Fibroblast of lung (primary cell): ENCODE data around the gene GPR139.

Source experiments
- CTCF ChIP-seq, 2 donors: IDR thresholded peaks in 1 of 2; conservative IDR thresholded peaks in 1 of 2; 1 replicate in 1 of 2; 2 replicates in 1 of 2; pipeline ENCODE4 v1.5.1; 2011 to 2012; ENCODE audit warnings: low read length in 2 of 2, control low read depth in 1 of 2, inconsistent platforms in 1 of 2, low read depth in 1 of 2, mild to moderate bottlenecking in 1 of 2
- EZH2 ChIP-seq: IDR thresholded peaks from 2 replicates; pipeline ENCODE4 v1.5.1; 2012; ENCODE audit warnings: low read length, control low read depth, mild to moderate bottlenecking; ENCODE audit errors: missing control alignments

- TF ChIP-seq CTCF (conservative IDR thresholded peaks at IDR 0.05 in 1 of 2, IDR thresholded peaks at IDR 0.05 in 1 of 2; ENCODE audit: low read depth in 1 of 2, low read length in 2 of 2) (no peak), EZH2 (no peak)
These were observed 33.4 kb upstream of the GPR139 start for GRCh38 chr16:20107083-20107482.
